Upper lobe of left lung (tissue), 6 donors: ENCODE data around the gene LTBP4. TPM values are rescaled to one million over a fixed set of nuclear protein-coding genes. Genes with fewer than 3 reads are reported as not detected.

ENCODE experiments used
- ATAC-seq, 2 donors: fragments of 200-7000 bp; cut with Tn5 transposase; one replicate each; pipeline ENCODE4 v1.9.1; 2022; ENCODE audit warnings: mild to moderate bottlenecking in 2 of 2, moderate library complexity in 2 of 2; ENCODE audit not compliant: low FRiP score in 2 of 2
- DNase-seq, 2 donors: peaks; one replicate each; pipeline ENCODE4 v3.0.0-alpha.2; 2019 to 2020
- H3K27ac ChIP-seq, 4 donors: fragments of 200-600 bp; sonication (generic); one replicate each; pipeline ENCODE4 v1.5.1; 2016 to 2019
- H3K27me3 ChIP-seq, 4 donors: fragments of 200-600 bp; sonication (generic); one replicate each; pipeline ENCODE4 v1.5.1; 2017 to 2019
- H3K36me3 ChIP-seq, 4 donors: fragments of 200-600 bp; sonication (generic); one replicate each; pipeline ENCODE4 v1.5.1; 2016 to 2019
- H3K4me1 ChIP-seq, 4 donors: fragments of 200-600 bp; sonication (generic); one replicate each; pipeline ENCODE4 v1.5.1; 2018 to 2019
- H3K4me3 ChIP-seq, 4 donors: fragments of 200-600 bp; sonication (generic); one replicate each; pipeline ENCODE4 v1.5.1; 2017 to 2019; ENCODE audit warnings: mild to moderate bottlenecking in 2 of 4, moderate library complexity in 1 of 4
- H3K9me3 ChIP-seq, 4 donors: fragments of 200-600 bp; sonication (generic); one replicate each; pipeline ENCODE4 v1.5.1; 2018 to 2019
- CTCF ChIP-seq, 6 experiments: fragments of 450-650 bp in 4 of 6; fragments of 200-600 bp in 2 of 6; sonication (generic) in 2 of 6; IDR thresholded peaks; one replicate each; pipeline ENCODE4 v1.5.1; 2016 to 2019; ENCODE audit warnings: antibody characterized with exemption in 6 of 6
- EP300 ChIP-seq, 4 donors: sonication (generic); formaldehyde crosslinking; IDR thresholded peaks; one replicate each; pipeline ENCODE4 v1.5.1; 2017; ENCODE audit warnings: antibody characterized with exemption in 4 of 4, control low read depth in 2 of 4
- POLR2A ChIP-seq, 4 donors: fragments of 450-650 bp; IDR thresholded peaks; one replicate each; pipeline ENCODE4 v1.5.1; 2016 to 2017; ENCODE audit warnings: antibody characterized with exemption in 4 of 4, mild to moderate bottlenecking in 2 of 4
- POLR2AphosphoS5 ChIP-seq, 2 donors: sonication (generic); formaldehyde crosslinking; IDR thresholded peaks; one replicate each; pipeline ENCODE4 v1.5.1; 2017; ENCODE audit warnings: antibody characterized with exemption in 2 of 2
- WGBS, 2 donors: methylation state at CpG; one replicate each; pipeline ENCODE4 v1.1.5; 2017 to 2018; 5-methylcytosine and 5-hydroxymethylcytosine counted together
- total RNA-seq, 6 donors: library from RNA; depleted of rRNA in 4 of 6; stranded (reverse); fragments of >200 nt in 4 of 6; gene quantifications; one replicate each; pipeline versions ENCODE4 v1.1.0 to v1.2.1, GENCODE V29; 2016 to 2021
- donor health status: DM: no; HTN: no; CAD: no; lungs with moderate emphysema.
- donor health status: DM: no; HTN: yes; CAD: no; lungs with severe emphysema.

Gene LTBP4
- total RNA-seq, 6 donors from 2014 or later: 125 to 541 (median 401) TPM

GRCh38 chr19:40585982-40586422 lies 15.2 kb upstream of the LTBP4 start:
- WGBS, 2 donors: 67 to 80% methylated on average over 2 of the region's 2 CpGs
- H3K4me3 ChIP-seq: no peak overlapping the region
- H3K36me3 ChIP-seq: peaks cover 5 to 77% (median 56%) of the 10 kb centered on the region in 4 donors
- no peaks in the 10 kb centered on the region for H3K9me3 ChIP-seq
- TF ChIP-seq CTCF (IDR thresholded peaks at IDR 0.05) (no peak), POLR2A (IDR thresholded peaks at IDR 0.05) (no peak), EP300 (IDR thresholded peaks at IDR 0.05) (no peak), POLR2AphosphoS5 (IDR thresholded peaks at IDR 0.05) (no peak)
- no peaks in the 10 kb centered on the region for H3K4me1 ChIP-seq
- no peaks in the 10 kb centered on the region for H3K27me3 ChIP-seq
- DNase-seq (no peak), ATAC-seq (no peak)
- H3K27ac ChIP-seq: peak overlapping the region in 3 of 4 donors; percentile 66 to 76 (median 70)

- H3K27ac ChIP-seq: peak overlapping the region in 1 of 4 donors; percentile 70
- H3K36me3 ChIP-seq: peaks cover 5 to 74% (median 52%) of the 10 kb centered on the region in 4 donors
- ATAC-seq (no peak), DNase-seq (no peak)
- TF ChIP-seq POLR2A (IDR thresholded peaks at IDR 0.05) (no peak), POLR2AphosphoS5 (IDR thresholded peaks at IDR 0.05) (no peak), EP300 (IDR thresholded peaks at IDR 0.05) (no peak), CTCF (IDR thresholded peaks at IDR 0.05) (no peak)
- WGBS, 2 donors: 97 to 100% methylated on average over 6 to 14 of the region's 14 CpGs
- H3K4me3 ChIP-seq: no peak overlapping the region
- no peaks in the 10 kb centered on the region for H3K4me1 ChIP-seq
- H3K27me3 ChIP-seq: no peaks in the 10 kb centered on the region
- H3K9me3 ChIP-seq: no peaks in the 10 kb centered on the region
Measured at GRCh38 chr19:40586611-40587010, 14.6 kb upstream of the LTBP4 start.

GRCh38 chr19:40588110-40588854 lies 12.9 kb upstream of the LTBP4 start:
- Histone ChIP-seq H3K27me3 (no peaks in the 10 kb centered on the region), H3K4me1 (no peaks in the 10 kb centered on the region), H3K36me3 (peaks cover 0 to 58% (median 35%) of the 10 kb centered on the region in 4 donors), H3K4me3 (no peak overlapping the region), H3K27ac (no peak overlapping the region), H3K9me3 (no peaks in the 10 kb centered on the region)
- ATAC-seq (no peak), DNase-seq (peak in 1 of 2 donors; percentile 54)
- TF ChIP-seq POLR2A (IDR thresholded peaks at IDR 0.05) (no peak), POLR2AphosphoS5 (IDR thresholded peaks at IDR 0.05) (no peak), CTCF (IDR thresholded peaks at IDR 0.05) (no peak), EP300 (IDR thresholded peaks at IDR 0.05) (no peak)
- WGBS, 2 donors: 85 to 90% methylated on average over 19 of the region's 19 CpGs

- Histone ChIP-seq H3K27ac (no peak overlapping the region), H3K4me3 (no peak overlapping the region), H3K4me1 (no peaks in the 10 kb centered on the region), H3K36me3 (peaks cover 0 to 50% (median 30%) of the 10 kb centered on the region in 4 donors), H3K9me3 (no peaks in the 10 kb centered on the region), H3K27me3 (no peaks in the 10 kb centered on the region)
- no peak for DNase-seq
- 90 to 93% methylated on average over 6 of the region's 9 CpGs for WGBS, 2 donors
- peak in 1 of 2 donors; percentile 4 for ATAC-seq
- TF ChIP-seq POLR2A (IDR thresholded peaks at IDR 0.05) (no peak), CTCF (IDR thresholded peaks at IDR 0.05) (no peak), POLR2AphosphoS5 (IDR thresholded peaks at IDR 0.05) (no peak), EP300 (IDR thresholded peaks at IDR 0.05) (no peak)
Measured at GRCh38 chr19:40588926-40589569, 12.1 kb upstream of the LTBP4 start.
